NB4 (cell line): ENCODE results near the gene DHRS2.

Experiments
- DNase-seq: peaks from one replicate; pipeline ENCODE4 v3.0.0; 2010; ENCODE audit warnings: low read depth
- H3K4me3 ChIP-seq: one replicate; pipeline ENCODE4 v1.5.1; 2011; ENCODE audit warnings: mild to moderate bottlenecking, low read depth, low read length, moderate library complexity
- CTCF ChIP-seq: IDR thresholded peaks from one replicate; pipeline ENCODE4 v1.5.1; 2012; ENCODE audit warnings: low read depth, low read length
- MAX ChIP-seq: IDR thresholded peaks from 2 replicates; pipeline ENCODE4 v1.6.1; 2011; ENCODE audit warnings: low read depth, low read length
- MYC ChIP-seq: IDR thresholded peaks from 2 replicates; pipeline ENCODE4 v1.6.1; 2011; ENCODE audit warnings: low read depth, low read length
- POLR2A ChIP-seq: IDR thresholded peaks from 2 replicates; pipeline ENCODE4 v1.6.1; 2011; ENCODE audit warnings: mild to moderate bottlenecking; ENCODE audit not compliant: insufficient read length; ENCODE audit errors: extremely low read depth

The DHRS2 gene

GRCh38 chr14:23614395-23614828 is 21.8 kb upstream of the DHRS2 start:
- TF ChIP-seq MAX, result no peak
- TF ChIP-seq POLR2A, result no peak
- TF ChIP-seq CTCF, result no peak
- no peak for TF ChIP-seq MYC
- no peak for DNase-seq
- H3K4me3 ChIP-seq, result no peak overlapping the region

DNA sequence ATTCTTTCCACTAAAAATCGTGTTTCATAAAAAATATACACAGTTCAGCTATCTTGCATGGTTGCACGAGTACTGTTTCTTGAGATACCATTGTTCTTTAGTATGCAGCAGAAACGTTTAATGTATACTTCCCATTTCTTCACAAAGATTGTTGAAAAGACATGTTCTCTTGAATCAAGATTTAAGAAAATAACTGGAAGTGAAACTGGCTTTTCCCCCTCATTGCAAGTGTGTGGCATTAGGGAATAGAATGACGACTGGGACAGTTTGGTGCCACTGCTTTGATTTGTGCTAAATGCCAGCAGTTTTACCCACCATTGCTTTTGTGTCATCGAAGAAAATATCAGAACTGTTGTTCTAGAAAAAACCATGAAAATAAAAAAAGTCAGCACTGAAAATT is 20.3 kb upstream of the DHRS2 start:
- no peak overlapping the region for H3K4me3 ChIP-seq
- no peak for DNase-seq
- TF ChIP-seq MAX (no peak), POLR2A (no peak), MYC (no peak), CTCF (no peak)

GRCh38 chr14:23617539-23617938 is 18.6 kb upstream of the DHRS2 start:
- TF ChIP-seq MAX (no peak), MYC (no peak), POLR2A (no peak), CTCF (no peak)
- no peak overlapping the region for H3K4me3 ChIP-seq
- no peak for DNase-seq

DNA sequence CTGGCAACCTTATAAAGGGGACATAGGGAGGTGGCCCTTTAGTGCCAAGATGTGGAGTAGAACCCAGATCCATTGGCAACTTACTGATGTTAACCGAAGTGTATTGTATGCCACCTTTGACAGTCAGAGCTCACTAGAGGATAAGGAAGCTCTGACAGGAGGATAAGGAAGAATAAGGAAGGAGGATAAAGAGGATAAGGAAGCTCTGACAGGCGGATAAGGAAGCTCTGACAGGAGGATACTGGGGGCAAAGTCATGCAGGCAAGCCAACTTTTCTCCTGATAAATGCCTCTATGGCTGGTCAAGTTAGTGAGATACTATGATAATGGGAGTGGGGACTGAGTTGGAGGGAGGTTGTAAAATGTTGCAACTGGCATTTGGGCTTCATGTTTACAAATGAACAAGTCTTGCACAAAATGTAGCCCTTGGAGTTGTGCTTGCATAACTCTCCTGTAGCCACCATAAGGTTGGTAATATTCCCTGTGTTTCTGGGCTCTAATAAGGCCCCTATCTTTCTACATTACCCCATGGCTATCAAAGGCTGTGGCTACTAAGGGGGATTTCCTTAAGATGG is 17.7 kb upstream of the DHRS2 start:
- DNase-seq, result no peak

DNA sequence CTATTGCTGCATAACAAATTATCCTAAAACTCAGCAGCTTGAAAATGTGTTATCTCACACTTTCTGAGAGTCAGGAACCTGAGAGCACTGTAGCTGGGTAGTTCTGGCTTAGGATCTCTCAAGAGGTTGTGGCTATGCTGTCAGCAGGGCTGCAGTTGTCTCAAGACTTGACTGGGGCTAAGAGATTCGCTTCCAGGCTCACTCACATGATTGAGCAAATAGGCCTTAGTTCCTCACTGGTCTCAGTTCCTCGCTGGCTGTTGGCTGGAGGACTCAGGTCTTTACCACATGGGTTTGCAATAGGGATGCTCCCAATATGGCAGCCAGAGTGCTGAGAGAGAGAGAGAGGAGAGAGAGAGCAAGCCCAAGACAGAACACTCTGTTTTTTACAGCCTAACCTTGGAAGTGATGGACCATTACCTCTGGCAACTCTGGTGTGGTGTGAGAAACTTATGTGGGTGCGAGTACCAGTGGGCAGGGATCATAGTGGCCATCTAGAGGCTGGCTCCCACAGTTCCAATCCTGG is 15.9 kb upstream of the DHRS2 start:
- DNase-seq, result no peak
- H3K4me3 ChIP-seq, result no peak overlapping the region
- no peak for TF ChIP-seq CTCF
- TF ChIP-seq MAX, result no peak
- TF ChIP-seq MYC, result no peak
- TF ChIP-seq POLR2A, result no peak

More for the DNA sequence above, 17.7 kb upstream of the DHRS2 start:
- no peak for TF ChIP-seq POLR2A
- TF ChIP-seq CTCF, result no peak
- no peak for TF ChIP-seq MYC
- no peak for TF ChIP-seq MAX
- no peak overlapping the region for H3K4me3 ChIP-seq
